GM18505 (cell line): ENCODE measurements around the gene ST8SIA3.

Experiments used
- ATAC-seq: cut with Tn5 transposase; IDR thresholded peaks from one replicate; pipeline ENCODE4 v1.9.1; 2021; ENCODE audit not compliant: unreplicated experiment
- POLR2A ChIP-seq: IDR thresholded peaks from 4 replicates; pipeline ENCODE4 v1.6.1; 2011; ENCODE audit warnings: borderline replicate concordance; ENCODE audit not compliant: insufficient read depth, insufficient read length; ENCODE audit errors: extremely low read depth

The ST8SIA3 gene

GRCh38 chr18:57343833-57344232 lies 8.5 kb upstream of the ST8SIA3 start:
- no peak for ATAC-seq
- no peak for TF ChIP-seq POLR2A

GRCh38 chr18:57346876-57347275 lies 5.5 kb upstream of the ST8SIA3 start:
- no peak for ATAC-seq

GRCh38 chr18:57347784-57348183 lies 4.6 kb upstream of the ST8SIA3 start:
- no peak for TF ChIP-seq POLR2A

More at GRCh38 chr18:57346876-57347275, 5.5 kb upstream of the ST8SIA3 start:
- TF ChIP-seq POLR2A: no peak

GRCh38 chr18:57352761-57353136 lies 392 bp downstream of the ST8SIA3 start:
- no peak for ATAC-seq
- TF ChIP-seq POLR2A: no peak

More at GRCh38 chr18:57347784-57348183, 4.6 kb upstream of the ST8SIA3 start:
- no peak for ATAC-seq

- ATAC-seq: no peak
- no peak for TF ChIP-seq POLR2A
Measured at GRCh38 chr18:57353137-57353939, 981 bp downstream of the ST8SIA3 start.

GRCh38 chr18:57353940-57354461 lies 1.6 kb downstream of the ST8SIA3 start:
- no peak for ATAC-seq

GRCh38 chr18:57359433-57359832 lies 7.1 kb downstream of the ST8SIA3 start:
- no peak for ATAC-seq
- no peak for TF ChIP-seq POLR2A

More at GRCh38 chr18:57353940-57354461, 1.6 kb downstream of the ST8SIA3 start:
- TF ChIP-seq POLR2A: no peak

- ATAC-seq: no peak
- TF ChIP-seq POLR2A: no peak
Measured at GRCh38 chr18:57362714-57363113, 10.4 kb downstream of the ST8SIA3 start.

GRCh38 chr18:57364460-57364859 lies 12.1 kb downstream of the ST8SIA3 start:
- no peak for TF ChIP-seq POLR2A
- no peak for ATAC-seq

GRCh38 chr18:57366528-57367081 lies 14.2 kb downstream of the ST8SIA3 start:
- ATAC-seq: no peak

GRCh38 chr18:57372444-57372843 lies 20.1 kb downstream of the ST8SIA3 start:
- no peak for ATAC-seq
- TF ChIP-seq POLR2A: no peak

More at GRCh38 chr18:57366528-57367081, 14.2 kb downstream of the ST8SIA3 start:
- TF ChIP-seq POLR2A: no peak

GRCh38 chr18:57373017-57373416 lies 20.7 kb downstream of the ST8SIA3 start:
- no peak for ATAC-seq
- no peak for TF ChIP-seq POLR2A

- no peak for ATAC-seq
- no peak for TF ChIP-seq POLR2A
Measured at GRCh38 chr18:57376503-57376902, 24.1 kb downstream of the ST8SIA3 start.

- no peak for TF ChIP-seq POLR2A
- ATAC-seq: no peak
Measured at GRCh38 chr18:57389271-57389670, 36.9 kb downstream of the ST8SIA3 start.
